Smooth muscle cell (in vitro differentiated cells): ENCODE results near the gene FOXN3. TPM values are rescaled to one million over a fixed set of nuclear protein-coding genes. Genes with fewer than 3 reads are reported as not detected.

ENCODE experiments used
- DNase-seq: peaks from one replicate; lab custom pipeline; 2025; ENCODE audit not compliant: unreplicated experiment; lab: John Stamatoyannopoulos, UW
- H2AFZ ChIP-seq: fragments of 200-600 bp; sonication (generic); 2 replicates; pipeline ENCODE4 v1.6.0; 2016; ENCODE audit warnings: antibody characterized with exemption, low read depth, mild to moderate bottlenecking
- H3F3A ChIP-seq: fragments of 200-600 bp; sonication (generic); 2 replicates; pipeline ENCODE4 v1.6.0; 2017; ENCODE audit warnings: antibody characterized with exemption, low read depth
- H3K27ac ChIP-seq: fragments of 200-600 bp; sonication (generic); 2 replicates; pipeline ENCODE4 v1.5.1; 2016; ENCODE audit warnings: low read depth, mild to moderate bottlenecking
- H3K27me3 ChIP-seq: fragments of 200-600 bp; sonication (generic); 2 replicates; pipeline ENCODE4 v1.6.1; 2016; ENCODE audit warnings: low read depth, mild to moderate bottlenecking
- H3K36me3 ChIP-seq: fragments of 200-600 bp; sonication (generic); 2 replicates; pipeline ENCODE4 v1.5.1; 2016; ENCODE audit warnings: low read depth
- H3K4me1 ChIP-seq: fragments of 200-600 bp; sonication (generic); 2 replicates; pipeline ENCODE4 v1.5.1; 2016; ENCODE audit warnings: low read depth
- H3K4me2 ChIP-seq: fragments of 200-600 bp; sonication (generic); 2 replicates; pipeline ENCODE4 v1.6.0; 2016; ENCODE audit warnings: mild to moderate bottlenecking
- H3K4me3 ChIP-seq: fragments of 200-600 bp; sonication (generic); 2 replicates; pipeline ENCODE4 v1.5.1; 2016; ENCODE audit warnings: mild to moderate bottlenecking
- H3K79me2 ChIP-seq: fragments of 200-600 bp; sonication (generic); 2 replicates; pipeline ENCODE4 v1.6.0; 2016; ENCODE audit warnings: low read depth, mild to moderate bottlenecking
- H3K9ac ChIP-seq: fragments of 200-600 bp; sonication (generic); 2 replicates; pipeline ENCODE4 v1.6.0; 2016; ENCODE audit warnings: low read depth
- H3K9me3 ChIP-seq: fragments of 200-600 bp; sonication (generic); replicated peaks from 2 replicates; pipeline ENCODE4 v1.5.1; 2016; ENCODE audit warnings: low read depth
- H4K20me1 ChIP-seq: fragments of 200-600 bp; sonication (generic); 2 replicates; pipeline ENCODE4 v1.6.0; 2016; ENCODE audit warnings: low read depth
- WGBS: methylation state at CpG from one replicate; pipeline ENCODE4 v1.1.7; 2016; ENCODE audit warnings: low lambda C conversion rate; 5-methylcytosine and 5-hydroxymethylcytosine counted together
- polyA plus RNA-seq: library from polyadenylated mRNA; unstranded; fragments of >200 nt; fragmentation: Nextera tagmentation; extraction: Ambion mirVana; gene quantifications from 2 replicates; pipeline ENCODE4 v1.2.1, GENCODE V29; 2016
- total RNA-seq: library from RNA; depleted of rRNA; stranded (reverse); fragments of >200 nt; gene quantifications from 2 replicates; pipeline ENCODE4 v1.2.3, GENCODE V29; 2014
- TF ChIP-seq, protein P1 (sequence below): fragments of 200-600 bp; sonication (generic); IDR thresholded peaks from 2 replicates; pipeline ENCODE4 v1.5.1; 2017; ENCODE audit warnings: borderline replicate concordance, mild to moderate bottlenecking, antibody characterized with exemption; ENCODE audit not compliant: insufficient read depth, poor library complexity, severe bottlenecking

The FOXN3 gene
- total and polyA plus RNA-seq, 2 experiments from 2014 or later: 24.5 to 31.5 TPM

DNA sequence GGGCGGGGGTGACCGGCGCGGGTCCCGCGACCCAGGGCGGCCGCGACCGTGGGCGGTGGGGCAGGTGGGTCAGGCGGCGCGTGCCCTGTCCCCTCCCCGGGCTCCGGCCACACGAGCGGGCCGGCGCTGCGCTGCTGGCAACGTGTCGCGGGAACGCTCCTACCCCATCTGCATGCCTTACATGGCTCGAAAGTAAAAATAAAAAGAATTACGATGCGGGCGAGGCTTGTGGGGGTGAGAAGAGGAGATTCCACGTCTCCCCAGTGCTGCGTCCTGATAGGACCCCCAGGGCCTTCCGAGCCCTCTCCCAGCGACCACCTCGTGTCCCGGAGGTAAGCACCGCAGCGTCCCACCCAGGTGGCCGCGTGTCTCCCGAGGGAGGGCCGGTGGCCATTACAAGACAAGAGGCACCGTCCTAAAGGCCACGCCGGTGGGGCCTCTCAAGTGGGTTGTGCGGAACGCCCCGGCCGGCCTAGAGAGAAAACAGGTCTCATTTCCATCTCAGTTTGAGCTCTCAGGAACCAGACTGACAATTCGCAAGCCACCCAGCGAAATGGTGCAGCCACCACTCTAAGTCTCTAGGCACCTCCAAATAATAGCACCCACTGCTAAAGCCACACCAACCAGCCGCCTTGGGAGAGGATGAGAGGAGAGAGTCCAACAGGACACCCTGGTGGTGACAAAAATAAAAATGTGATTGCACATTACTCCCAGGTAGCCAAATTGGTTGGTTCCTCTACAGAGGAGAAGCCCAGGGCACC, 612 bp upstream of the FOXN3 start:
- DNase-seq: peak; percentile 52
- Histone ChIP-seq H3F3A (no peaks in the 10 kb centered on the region), H3K4me1 (peaks cover 6% of the 10 kb centered on the region), H3K9me3 (no peaks in the 10 kb centered on the region), H3K27ac (peak overlapping the region; percentile 67), H2AFZ (peak overlapping the region; percentile 91), H3K4me2 (peak overlapping the region; percentile 99), H3K9ac (peak overlapping the region; percentile 80), H3K27me3 (no peaks in the 10 kb centered on the region), H3K4me3 (peak overlapping the region; percentile 85), H3K36me3 (no peaks in the 10 kb centered on the region), H4K20me1 (no peaks in the 10 kb centered on the region), H3K79me2 (peaks cover 15% of the 10 kb centered on the region)
- 2% methylated on average over 39 of the region's 51 CpGs for WGBS
- TF ChIP-seq, protein P1, sequence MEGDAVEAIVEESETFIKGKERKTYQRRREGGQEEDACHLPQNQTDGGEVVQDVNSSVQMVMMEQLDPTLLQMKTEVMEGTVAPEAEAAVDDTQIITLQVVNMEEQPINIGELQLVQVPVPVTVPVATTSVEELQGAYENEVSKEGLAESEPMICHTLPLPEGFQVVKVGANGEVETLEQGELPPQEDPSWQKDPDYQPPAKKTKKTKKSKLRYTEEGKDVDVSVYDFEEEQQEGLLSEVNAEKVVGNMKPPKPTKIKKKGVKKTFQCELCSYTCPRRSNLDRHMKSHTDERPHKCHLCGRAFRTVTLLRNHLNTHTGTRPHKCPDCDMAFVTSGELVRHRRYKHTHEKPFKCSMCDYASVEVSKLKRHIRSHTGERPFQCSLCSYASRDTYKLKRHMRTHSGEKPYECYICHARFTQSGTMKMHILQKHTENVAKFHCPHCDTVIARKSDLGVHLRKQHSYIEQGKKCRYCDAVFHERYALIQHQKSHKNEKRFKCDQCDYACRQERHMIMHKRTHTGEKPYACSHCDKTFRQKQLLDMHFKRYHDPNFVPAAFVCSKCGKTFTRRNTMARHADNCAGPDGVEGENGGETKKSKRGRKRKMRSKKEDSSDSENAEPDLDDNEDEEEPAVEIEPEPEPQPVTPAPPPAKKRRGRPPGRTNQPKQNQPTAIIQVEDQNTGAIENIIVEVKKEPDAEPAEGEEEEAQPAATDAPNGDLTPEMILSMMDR: peak; percentile 35

DNA sequence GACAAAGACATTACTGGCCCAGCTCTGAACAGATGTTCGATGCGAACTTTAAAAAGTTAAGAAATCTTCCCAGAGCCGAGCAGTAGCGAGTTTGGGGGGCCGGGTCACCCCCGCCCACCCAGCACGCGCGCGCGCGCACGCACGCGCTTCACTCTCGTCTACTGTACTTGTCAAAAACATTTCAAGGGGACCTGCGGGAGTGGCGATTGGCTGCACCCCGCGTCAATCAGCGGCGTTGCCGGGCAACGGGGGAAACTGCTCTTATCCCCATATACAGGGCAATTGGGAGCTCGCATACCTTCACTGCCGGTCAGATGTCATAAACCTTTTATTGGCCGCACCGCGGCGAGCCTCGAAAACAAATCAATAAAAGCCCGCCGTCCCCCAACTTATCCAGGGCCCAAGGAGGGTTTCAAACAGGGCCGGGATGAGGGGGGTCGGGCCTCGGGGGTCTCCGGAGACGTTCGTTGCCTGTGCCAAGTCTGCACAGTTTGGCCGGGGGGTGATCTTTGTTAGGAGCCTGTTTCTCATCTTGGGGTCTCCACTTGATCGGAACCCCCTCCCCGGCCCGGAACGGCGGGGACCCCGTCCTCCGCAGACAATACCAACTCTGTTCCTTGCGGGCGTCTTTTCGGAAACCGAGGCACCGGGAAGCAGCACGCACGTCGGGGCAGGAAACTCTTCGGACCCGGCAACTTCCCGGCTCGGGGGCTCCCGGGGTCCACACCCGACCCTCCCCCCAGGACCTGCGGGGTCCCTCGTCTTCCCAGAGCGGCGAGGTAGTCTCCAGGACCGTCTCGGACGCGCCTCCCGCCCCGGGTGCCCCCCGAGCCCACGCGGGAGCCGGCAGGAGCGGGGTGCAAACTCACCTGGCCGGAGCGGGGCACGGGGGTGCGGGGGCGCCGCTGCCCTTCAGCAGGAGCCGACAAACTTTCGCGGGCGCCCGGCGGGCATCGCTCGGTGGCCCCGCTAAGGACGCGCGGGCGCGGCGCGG, 734 bp downstream of the FOXN3 start:
- Histone ChIP-seq H3K36me3 (no peaks in the 10 kb centered on the region), H3K27ac (peak overlapping the region; percentile 82), H3F3A (no peaks in the 10 kb centered on the region), H3K4me3 (peak overlapping the region; percentile 91), H3K4me2 (peak overlapping the region; percentile 86), H3K27me3 (no peaks in the 10 kb centered on the region), H3K4me1 (no peaks in the 10 kb centered on the region), H2AFZ (peak overlapping the region; percentile 46), H4K20me1 (no peaks in the 10 kb centered on the region), H3K79me2 (peaks cover 22% of the 10 kb centered on the region), H3K9me3 (no peaks in the 10 kb centered on the region), H3K9ac (peak overlapping the region; percentile 86)
- 1% methylated on average over 61 of the region's 98 CpGs for WGBS
- peak; percentile 76 for DNase-seq
- TF ChIP-seq, protein P1: no peak

DNA sequence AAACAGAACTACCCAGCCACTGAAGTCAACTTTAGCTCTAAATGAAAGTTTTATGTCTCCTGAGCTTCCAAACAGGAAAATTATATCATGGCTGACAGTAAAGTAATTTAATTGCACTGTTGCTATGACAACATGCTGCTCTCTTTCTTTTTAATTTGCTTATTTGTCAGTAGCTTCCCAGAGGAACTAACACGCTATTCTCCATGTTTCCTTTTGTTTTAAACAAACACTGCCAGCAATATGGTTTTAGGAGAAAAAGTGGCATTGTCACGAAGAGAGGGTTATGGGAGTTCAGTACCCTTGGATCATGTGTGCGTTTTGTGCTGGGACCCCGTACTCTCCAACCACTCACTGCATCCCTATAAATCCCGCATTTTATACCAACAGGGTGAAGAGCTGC, 1.9 kb downstream of the FOXN3 start:
- Histone ChIP-seq H3K79me2 (peaks cover 28% of the 10 kb centered on the region), H3K4me2 (peak overlapping the region; percentile 86), H3K9ac (peak overlapping the region; percentile 86), H3K27me3 (no peaks in the 10 kb centered on the region), H2AFZ (no peak overlapping the region), H3K36me3 (no peaks in the 10 kb centered on the region), H3K9me3 (no peaks in the 10 kb centered on the region), H3K4me3 (peak overlapping the region; percentile 91), H4K20me1 (peaks cover 5% of the 10 kb centered on the region), H3K4me1 (no peaks in the 10 kb centered on the region), H3F3A (no peaks in the 10 kb centered on the region), H3K27ac (peak overlapping the region; percentile 82)
- 66% methylated on average over 5 of the region's 5 CpGs for WGBS
- TF ChIP-seq, protein P1: no peak
- DNase-seq: no peak
